ENCODE data around the gene ARMH1.

The ARMH1 gene

GRCh38 chr1:44670751-44671640, 3.5 kb upstream of the ARMH1 start:
- no peak for DNase-seq

GRCh38 chr1:44672254-44672955, 2.1 kb upstream of the ARMH1 start:
- DNase-seq: no peak

GRCh38 chr1:44672961-44673674, 1.4 kb upstream of the ARMH1 start:
- no peak for DNase-seq

- DNase-seq: no peak
Observed at GRCh38 chr1:44673675-44674112, 820 bp upstream of the ARMH1 start.

- DNase-seq: no peak
Observed at GRCh38 chr1:44675186-44675585, 672 bp downstream of the ARMH1 start.

GRCh38 chr1:44676484-44677200, 2.1 kb downstream of the ARMH1 start:
- DNase-seq: no peak

- peak; percentile 41 for DNase-seq
Observed at GRCh38 chr1:44677201-44677766, 2.8 kb downstream of the ARMH1 start.

- DNase-seq: no peak
Observed at GRCh38 chr1:44678120-44678519, 3.6 kb downstream of the ARMH1 start.

- no peak for DNase-seq
Observed at GRCh38 chr1:44678626-44679025, 4.1 kb downstream of the ARMH1 start.

- no peak for DNase-seq
Observed at GRCh38 chr1:44679468-44679867, 5.0 kb downstream of the ARMH1 start.

- no peak for DNase-seq
Observed at GRCh38 chr1:44681905-44682882, 7.7 kb downstream of the ARMH1 start.

- DNase-seq: no peak
Observed at GRCh38 chr1:44682883-44683265, 8.4 kb downstream of the ARMH1 start.

GRCh38 chr1:44684525-44684924, 10.0 kb downstream of the ARMH1 start:
- DNase-seq: no peak

GRCh38 chr1:44685218-44685617, 10.7 kb downstream of the ARMH1 start:
- no peak for DNase-seq

GRCh38 chr1:44685881-44686280, 11.4 kb downstream of the ARMH1 start:
- no peak for DNase-seq

- DNase-seq: no peak
Observed at GRCh38 chr1:44688760-44689446, 14.4 kb downstream of the ARMH1 start.

GRCh38 chr1:44689447-44689765, 14.9 kb downstream of the ARMH1 start:
- no peak for DNase-seq

- DNase-seq: no peak
Observed at GRCh38 chr1:44693159-44693558, 18.6 kb downstream of the ARMH1 start.

GRCh38 chr1:44693900-44694299, 19.4 kb downstream of the ARMH1 start:
- DNase-seq: no peak

- DNase-seq: no peak
Observed at GRCh38 chr1:44694863-44695478, 20.5 kb downstream of the ARMH1 start.

Data from NCI-H1092 treated with DMSO at 0.1 percent for 48 hours (cell line).